PC-9 (cell line): ENCODE data around the gene ATP2B3. TPM values are rescaled to one million over a fixed set of nuclear protein-coding genes. Genes with fewer than 3 reads are reported as not detected.

Experiments used
- BruUV-seq: library from RNA; stranded (reverse); fragments of 400-500 nt; replicated peaks from 2 replicates; lab custom pipeline; 2021; lab: Mats Ljungman, UMichigan
- CTCF ChIA-PET: fragments of 300-600 bp; sonication (Branson Sonifier 250); formaldehyde crosslinking; loops from one replicate; lab custom pipeline; 2022; ENCODE audit warnings: antibody characterized with exemption; lab: Charles Lee
- POLR2A ChIA-PET: fragments of 300-600 bp; sonication (Branson Sonifier 250); formaldehyde crosslinking; loops from one replicate; lab custom pipeline; 2022; ENCODE audit warnings: antibody characterized with exemption; ENCODE audit not compliant: unreplicated experiment; lab: Charles Lee
- DNase-seq, 2 experiments: peaks; one replicate each; pipeline versions ENCODE4 v3.0.0 to v3.0.0-alpha.2; 2015 to 2022; ENCODE audit warnings: mixed read lengths in 1 of 2
- H2AFZ ChIP-seq: fragments of 200-600 bp; sonication (generic); 2 replicates; pipeline ENCODE4 v1.8.1; 2017; ENCODE audit warnings: antibody characterized with exemption
- H3F3A ChIP-seq: fragments of 200-600 bp; sonication (generic); 2 replicates; pipeline ENCODE4 v1.8.1; 2017; ENCODE audit warnings: antibody characterized with exemption, mild to moderate bottlenecking, low read depth; ENCODE audit not compliant: insufficient read depth
- H3K27ac ChIP-seq: fragments of 200-600 bp; sonication (generic); 2 replicates; pipeline ENCODE4 v1.6.1; 2016; ENCODE audit warnings: mixed run types
- H3K27me3 ChIP-seq: fragments of 200-600 bp; sonication (generic); 2 replicates; pipeline ENCODE4 v1.6.1; 2016; ENCODE audit warnings: low read depth, mixed run types; ENCODE audit not compliant: insufficient read depth
- H3K36me3 ChIP-seq: fragments of 200-600 bp; sonication (generic); 2 replicates; pipeline ENCODE4 v1.6.1; 2016; ENCODE audit warnings: low read depth, mixed run types
- H3K4me1 ChIP-seq: fragments of 200-600 bp; sonication (generic); replicated peaks from 2 replicates; pipeline ENCODE4 v1.6.1; 2016; ENCODE audit warnings: mixed run types; ENCODE audit not compliant: insufficient read depth
- H3K4me2 ChIP-seq: fragments of 200-600 bp; sonication (generic); 2 replicates; pipeline ENCODE4 v1.6.1; 2017; ENCODE audit warnings: mixed run types
- H3K4me3 ChIP-seq: fragments of 200-600 bp; sonication (generic); 2 replicates; pipeline ENCODE4 v1.6.1; 2016; ENCODE audit warnings: mixed run types
- H3K79me2 ChIP-seq: fragments of 200-600 bp; sonication (generic); 2 replicates; pipeline ENCODE4 v1.6.1; 2017; ENCODE audit warnings: low read depth, mixed run types
- H3K9me2 ChIP-seq: fragments of 200-600 bp; sonication (generic); 2 replicates; pipeline ENCODE4 v1.8.1; 2017; ENCODE audit warnings: mild to moderate bottlenecking; ENCODE audit not compliant: insufficient read depth
- H3K9me3 ChIP-seq: fragments of 200-600 bp; sonication (generic); 2 replicates; pipeline ENCODE4 v1.8.1; 2016; ENCODE audit warnings: low read depth; ENCODE audit not compliant: insufficient read depth
- H4K20me1 ChIP-seq: fragments of 200-600 bp; sonication (generic); 2 replicates; pipeline ENCODE4 v1.8.1; 2017; ENCODE audit not compliant: insufficient read depth
- EZH2 ChIP-seq: fragments of 200-600 bp; sonication (generic); IDR thresholded peaks from 2 replicates; pipeline ENCODE4 v1.8.0; 2017; ENCODE audit warnings: antibody characterized with exemption, low read depth
- intact Hi-C: fragments of 100-400 bp; cut with micrococcal nuclease; formaldehyde crosslinking; loops from one replicate; pipeline ENCODE4 v1.10.0; 2022; ENCODE audit not compliant: unreplicated experiment
- total RNA-seq: library from RNA; stranded (reverse); gene quantifications from 2 replicates; pipeline ENCODE4 v1.2.3, GENCODE V29; 2021
- TF ChIP-seq, protein P1 (sequence below): fragments of 200-600 bp; sonication (generic); conservative IDR thresholded peaks from 2 replicates; pipeline ENCODE4 v1.6.1; 2017; ENCODE audit warnings: mixed run types, antibody characterized with exemption, mild to moderate bottlenecking, moderate library complexity

Gene ATP2B3
- total RNA-seq, 1 experiment from 2014 or later = not detected

DNA sequence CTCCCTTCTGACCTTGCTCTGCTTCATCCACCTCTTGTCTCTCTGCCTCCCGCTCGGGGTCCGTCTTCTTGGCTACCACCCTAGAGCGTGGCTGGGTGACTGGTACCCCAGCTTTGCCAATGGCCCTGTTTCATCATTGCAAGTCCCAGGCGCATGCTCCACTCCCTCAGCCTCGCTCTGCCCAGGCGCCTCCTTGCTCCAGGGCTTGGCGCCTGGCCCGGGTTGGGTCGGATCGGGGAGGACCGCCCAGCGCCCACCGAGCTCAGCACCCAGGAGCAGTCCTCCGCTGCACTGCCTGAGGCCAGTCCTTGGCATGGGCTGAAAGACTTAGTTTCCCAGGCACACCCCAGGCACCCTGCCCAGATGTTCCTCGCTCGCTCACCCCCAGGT is 22.1 kb upstream of the ATP2B3 start:
- Histone ChIP-seq H3K4me2 (no peak overlapping the region), H3K4me1 (no peaks in the 10 kb centered on the region), H3K9me2 (no peaks in the 10 kb centered on the region), H3K36me3 (no peaks in the 10 kb centered on the region), H3K4me3 (no peak overlapping the region), H2AFZ (no peak overlapping the region), H4K20me1 (no peaks in the 10 kb centered on the region), H3K27ac (no peak overlapping the region), H3F3A (no peaks in the 10 kb centered on the region), H3K9me3 (no peaks in the 10 kb centered on the region), H3K27me3 (peaks cover 23% of the 10 kb centered on the region), H3K79me2 (no peaks in the 10 kb centered on the region)
- ChIA-PET CTCF (no interaction called here), POLR2A (no interaction called here)
- BruUV-seq = no TSS peak
- intact Hi-C loops = no loop called here
- no peak for TF ChIP-seq EZH2
- TF ChIP-seq, protein P1, sequence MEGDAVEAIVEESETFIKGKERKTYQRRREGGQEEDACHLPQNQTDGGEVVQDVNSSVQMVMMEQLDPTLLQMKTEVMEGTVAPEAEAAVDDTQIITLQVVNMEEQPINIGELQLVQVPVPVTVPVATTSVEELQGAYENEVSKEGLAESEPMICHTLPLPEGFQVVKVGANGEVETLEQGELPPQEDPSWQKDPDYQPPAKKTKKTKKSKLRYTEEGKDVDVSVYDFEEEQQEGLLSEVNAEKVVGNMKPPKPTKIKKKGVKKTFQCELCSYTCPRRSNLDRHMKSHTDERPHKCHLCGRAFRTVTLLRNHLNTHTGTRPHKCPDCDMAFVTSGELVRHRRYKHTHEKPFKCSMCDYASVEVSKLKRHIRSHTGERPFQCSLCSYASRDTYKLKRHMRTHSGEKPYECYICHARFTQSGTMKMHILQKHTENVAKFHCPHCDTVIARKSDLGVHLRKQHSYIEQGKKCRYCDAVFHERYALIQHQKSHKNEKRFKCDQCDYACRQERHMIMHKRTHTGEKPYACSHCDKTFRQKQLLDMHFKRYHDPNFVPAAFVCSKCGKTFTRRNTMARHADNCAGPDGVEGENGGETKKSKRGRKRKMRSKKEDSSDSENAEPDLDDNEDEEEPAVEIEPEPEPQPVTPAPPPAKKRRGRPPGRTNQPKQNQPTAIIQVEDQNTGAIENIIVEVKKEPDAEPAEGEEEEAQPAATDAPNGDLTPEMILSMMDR = no peak
- no peak for DNase-seq

DNA sequence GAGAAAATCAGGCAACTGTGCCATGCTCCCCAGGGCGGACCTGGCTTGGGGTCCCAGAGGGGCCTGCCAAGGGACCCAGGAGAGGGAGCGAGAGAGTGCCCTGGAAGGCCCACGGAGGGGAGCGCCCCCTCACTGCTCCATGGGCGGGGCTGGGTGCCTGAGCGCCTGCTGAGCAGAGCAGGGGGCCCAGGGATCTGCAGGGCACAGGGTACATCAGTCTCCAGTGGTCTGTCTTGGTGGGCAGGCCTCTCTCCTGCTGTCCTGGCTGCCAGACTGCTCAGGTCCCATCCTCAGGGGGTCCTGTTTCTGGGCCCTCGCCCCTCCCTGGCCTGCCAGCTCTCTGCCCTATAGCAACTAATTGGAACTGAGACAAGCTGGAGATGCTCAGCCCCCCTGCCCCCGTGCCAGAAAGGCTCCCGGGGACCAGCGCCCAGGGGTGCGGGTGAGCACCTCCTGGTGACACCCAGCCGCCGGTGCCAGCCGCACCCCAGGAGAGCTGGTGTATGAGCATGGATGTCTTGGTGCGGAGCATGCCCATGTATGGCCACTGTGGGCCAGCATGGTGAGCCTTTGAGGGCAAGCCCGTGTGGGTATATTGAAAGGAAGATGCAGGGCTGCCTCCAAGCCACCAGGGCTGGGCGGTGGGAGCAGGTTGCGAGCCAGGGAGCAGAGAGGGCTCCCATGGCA is 21.4 kb upstream of the ATP2B3 start:
- TF ChIP-seq, protein P1 = no peak
- TF ChIP-seq EZH2 = no peak
- no peaks in the 10 kb centered on the region for H3K9me3 ChIP-seq
- H3K4me3 ChIP-seq = no peak overlapping the region
- H3K27ac ChIP-seq = no peak overlapping the region
- no TSS peak for BruUV-seq
- peaks cover 24% of the 10 kb centered on the region for H3K27me3 ChIP-seq
- DNase-seq = no peak
- H4K20me1 ChIP-seq = no peaks in the 10 kb centered on the region
- H3F3A ChIP-seq = 0 out of 2 replicates have a peak, but pooled peaks cover 3% of the 10 kb centered on the region
- ChIA-PET CTCF (no interaction called here), POLR2A (no interaction called here)
- H3K79me2 ChIP-seq = no peaks in the 10 kb centered on the region
- intact Hi-C loops = no loop called here
- no peak overlapping the region for H3K4me2 ChIP-seq
- H3K4me1 ChIP-seq = no peaks in the 10 kb centered on the region
- no peak overlapping the region for H2AFZ ChIP-seq
- H3K9me2 ChIP-seq = no peaks in the 10 kb centered on the region
- H3K36me3 ChIP-seq = no peaks in the 10 kb centered on the region

DNA sequence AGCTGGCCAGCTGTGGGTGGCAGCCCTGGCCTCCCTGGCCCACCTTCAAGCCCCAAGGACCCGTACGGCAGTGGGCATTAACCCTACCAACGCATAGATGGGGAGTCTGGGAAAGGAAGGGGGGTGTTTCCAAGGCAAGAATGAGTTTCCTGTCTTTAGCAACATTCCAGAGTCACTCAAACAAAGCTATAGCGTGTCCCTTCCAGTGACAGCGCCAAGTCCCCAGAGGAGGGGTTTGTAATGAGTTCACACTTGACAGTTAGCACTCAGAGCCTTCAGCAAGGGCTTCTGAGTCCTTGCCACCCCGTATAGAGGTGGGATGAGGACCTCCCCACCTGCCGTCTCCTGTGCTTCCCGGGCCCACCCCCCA is 20.9 kb upstream of the ATP2B3 start:
- intact Hi-C loops = no loop called here
- no peaks in the 10 kb centered on the region for H3K79me2 ChIP-seq
- POLR2A ChIA-PET = no interaction called here

More for the DNA sequence above, 20.9 kb upstream of the ATP2B3 start:
- DNase-seq = no peak
- Histone ChIP-seq H3K27me3 (peaks cover 29% of the 10 kb centered on the region), H4K20me1 (no peaks in the 10 kb centered on the region), H3F3A (0 out of 2 replicates have a peak, but pooled peaks cover 3% of the 10 kb centered on the region), H3K27ac (no peak overlapping the region), H3K4me1 (no peaks in the 10 kb centered on the region), H3K9me2 (no peaks in the 10 kb centered on the region), H3K36me3 (no peaks in the 10 kb centered on the region), H3K4me3 (no peak overlapping the region), H3K9me3 (no peaks in the 10 kb centered on the region), H3K4me2 (no peak overlapping the region), H2AFZ (no peak overlapping the region)
- no peak for TF ChIP-seq EZH2
- TF ChIP-seq, protein P1 = no peak
- BruUV-seq = no TSS peak
- CTCF ChIA-PET = no interaction called here
